ENCODE measurements around the gene ADAM12.

GRCh38 chr10:126052171-126052570 is 336.1 kb downstream of the ADAM12 start:
- TF ChIP-seq SMARCC2 (IDR thresholded peaks at IDR 0.05; ENCODE audit: low read depth), result no peak
- TF ChIP-seq TARDBP (IDR thresholded peaks at IDR 0.05), result no peak
- no peak for TF ChIP-seq KLF6 (CRISPR knock-in tag; IDR thresholded peaks at IDR 0.05; ENCODE audit: borderline replicate concordance)
- no peak for TF ChIP-seq RUNX1 (IDR thresholded peaks at IDR 0.05; ENCODE audit: low read depth)
- no peak for TF ChIP-seq SAFB (IDR thresholded peaks at IDR 0.05; ENCODE audit: borderline replicate concordance, low read depth, low read length)
- TF ChIP-seq ZBTB8A (IDR thresholded peaks at IDR 0.05; ENCODE audit: partially characterized antibody), result no peak
- TF ChIP-seq POLR2A (conservative IDR thresholded peaks at IDR 0.05), result no peak
- no peak for TF ChIP-seq CTCF (IDR thresholded peaks at IDR 0.05 in 2 of 3, conservative IDR thresholded peaks at IDR 0.05 in 1 of 3; ENCODE audit: insufficient read depth in 2 of 3, low read depth in 1 of 3, low read length in 3 of 3)
- no peak for TF ChIP-seq NR3C1 (CRISPR knock-in tag; IDR thresholded peaks at IDR 0.05)
- TF ChIP-seq ATF6 (CRISPR knock-in tag; IDR thresholded peaks at IDR 0.05), result no peak
- TF ChIP-seq KAT7 (CRISPR knock-in tag; IDR thresholded peaks at IDR 0.05; ENCODE audit: borderline replicate concordance), result no peak

All from K562 (cell line).